Subcutaneous adipose tissue (tissue), 4 donors: Measurements from ENCODE around the gene TNIK. TPM values are rescaled to one million over a fixed set of nuclear protein-coding genes. Genes with fewer than 3 reads are reported as not detected.

Source experiments
- CTCF ChIP-seq: fragments of 450-650 bp; IDR thresholded peaks from one replicate; pipeline ENCODE4 v1.5.1; 2016; ENCODE audit warnings: low read depth, mild to moderate bottlenecking, control low read depth, antibody characterized with exemption, moderate library complexity
- total RNA-seq, 4 donors: library from RNA; depleted of rRNA; stranded (reverse); fragments of >200 nt; gene quantifications; one replicate each; pipeline ENCODE4 v1.1.0, GENCODE V29; 2016

The TNIK gene
- total RNA-seq, 4 donors from 2014 or later: 1.5 to 11.7 (median 1.9) TPM

GRCh38 chr3:171384101-171384891, 75.9 kb downstream of the TNIK start:
- TF ChIP-seq CTCF: no peak

GRCh38 chr3:171383206-171384018, 76.8 kb downstream of the TNIK start:
- TF ChIP-seq CTCF: no peak

GRCh38 chr3:171380711-171381425, 79.3 kb downstream of the TNIK start:
- no peak for TF ChIP-seq CTCF

GRCh38 chr3:171379961-171380483, 80.2 kb downstream of the TNIK start:
- no peak for TF ChIP-seq CTCF

- no peak for TF ChIP-seq CTCF
Measured at GRCh38 chr3:171379281-171379680, 80.9 kb downstream of the TNIK start.

- TF ChIP-seq CTCF: no peak
Measured at GRCh38 chr3:171378586-171378985, 81.6 kb downstream of the TNIK start.
